Measurements from ENCODE around the gene SLC25A11. TPM values are rescaled to one million over a fixed set of nuclear protein-coding genes. Genes with fewer than 3 reads are reported as not detected.

SLC25A11 gene
- total RNA-seq, 4 donors from 2014 or later = 62.4 to 120 (median 83.9) TPM

GRCh38 chr17:4947411-4948165 lies 7.7 kb upstream of the SLC25A11 start:
- H3K4me1 ChIP-seq = peaks cover 29 to 58% (median 40%) of the 10 kb centered on the region in 4 donors
- 1% methylated on average over 49 of the region's 56 CpGs; no CpG with 5 or more reads in 1 of the 2 donors for WGBS, 2 donors (ENCODE audit: low coverage in 1 of 2)
- intact Hi-C loops (cut with DNase I; ENCODE audit: low total_unique reads) = no loop called here
- H3K27ac ChIP-seq = peak overlapping the region; percentile 95 to 100 (median 100)
- peak overlapping the region; percentile 52 to 100 (median 84) for H3K4me3 ChIP-seq
- H3K27me3 ChIP-seq = no peaks in the 10 kb centered on the region
- H3K9me3 ChIP-seq = no peaks in the 10 kb centered on the region
- peak; percentile 81 for DNase-seq
- H3K36me3 ChIP-seq = peaks cover 0 to 6% (median 0%) of the 10 kb centered on the region in 4 donors
- in situ Hi-C loops (cut with MboI; ENCODE audit: low pct_ligation_motif_present in 1 of 4, low pct_unique_long_range_greater_than_20kb in 1 of 4, low sequenced_read_pairs in 3 of 4) = no loop called here
- TF ChIP-seq POLR2AphosphoS5 (IDR thresholded peaks at IDR 0.05) (peak in 2 of 3 donors; percentile 3 to 4), EP300 (IDR thresholded peaks at IDR 0.05; ENCODE audit: low read depth) (no peak)

GRCh38 chr17:4947010-4947410 lies 7.2 kb upstream of the SLC25A11 start:
- WGBS, 2 donors (ENCODE audit: low coverage in 1 of 2) = 0% methylated on average over 7 of the region's 7 CpGs; no CpG with 5 or more reads in 1 of the 2 donors
- Histone ChIP-seq H3K9me3 (no peaks in the 10 kb centered on the region), H3K36me3 (peaks cover 0 to 6% (median 0%) of the 10 kb centered on the region in 4 donors), H3K27ac (peak overlapping the region; percentile 95 to 100 (median 100)), H3K4me3 (peak overlapping the region; percentile 52 to 100 (median 84)), H3K4me1 (peaks cover 30 to 63% (median 40%) of the 10 kb centered on the region in 4 donors), H3K27me3 (no peaks in the 10 kb centered on the region)
- intact Hi-C loops (cut with DNase I; ENCODE audit: low total_unique reads) = no loop called here
- DNase-seq = no peak
- no peak for TF ChIP-seq EP300 (IDR thresholded peaks at IDR 0.05; ENCODE audit: low read depth)
- TF ChIP-seq CTCF (IDR thresholded peaks at IDR 0.05) = no peak
- TF ChIP-seq POLR2A (IDR thresholded peaks at IDR 0.05) = no peak
- TF ChIP-seq POLR2AphosphoS5 (IDR thresholded peaks at IDR 0.05) = no peak
- in situ Hi-C loops (cut with MboI; ENCODE audit: low pct_ligation_motif_present in 1 of 4, low pct_unique_long_range_greater_than_20kb in 1 of 4, low sequenced_read_pairs in 3 of 4) = no loop called here

- WGBS, 2 donors (ENCODE audit: low coverage in 1 of 2) = 16 to 40% methylated on average over 4 to 16 of the region's 16 CpGs
- Histone ChIP-seq H3K36me3 (peaks cover 0 to 6% (median 0%) of the 10 kb centered on the region in 4 donors), H3K4me1 (peaks cover 36 to 69% (median 45%) of the 10 kb centered on the region in 4 donors), H3K9me3 (no peaks in the 10 kb centered on the region), H3K4me3 (peak overlapping the region; percentile 52 to 100 (median 84)), H3K27me3 (no peaks in the 10 kb centered on the region), H3K27ac (peak overlapping the region; percentile 95 to 100 (median 100))
- no peak for DNase-seq
- in situ Hi-C loops (cut with MboI; ENCODE audit: low pct_ligation_motif_present in 1 of 4, low pct_unique_long_range_greater_than_20kb in 1 of 4, low sequenced_read_pairs in 3 of 4) = no loop called here
- TF ChIP-seq POLR2A (IDR thresholded peaks at IDR 0.05) = peak; percentile 17
- TF ChIP-seq EP300 (IDR thresholded peaks at IDR 0.05; ENCODE audit: low read depth) = no peak
- TF ChIP-seq POLR2AphosphoS5 (IDR thresholded peaks at IDR 0.05) = no peak
- TF ChIP-seq CTCF (IDR thresholded peaks at IDR 0.05) = no peak
- intact Hi-C loops (cut with DNase I; ENCODE audit: low total_unique reads) = no loop called here
These were observed 6.6 kb upstream of the SLC25A11 start for GRCh38 chr17:4946312-4946976.

GRCh38 chr17:4945944-4946280 lies 6.1 kb upstream of the SLC25A11 start:
- Histone ChIP-seq H3K27me3 (no peaks in the 10 kb centered on the region), H3K4me3 (peak overlapping the region in 2 of 4 donors; percentile 77 to 92), H3K9me3 (no peaks in the 10 kb centered on the region), H3K27ac (peak overlapping the region; percentile 95 to 100 (median 100)), H3K4me1 (peaks cover 39 to 71% (median 47%) of the 10 kb centered on the region in 4 donors), H3K36me3 (peaks cover 0 to 6% (median 0%) of the 10 kb centered on the region in 4 donors)
- DNase-seq = no peak
- TF ChIP-seq EP300 (IDR thresholded peaks at IDR 0.05; ENCODE audit: low read depth) = no peak
- TF ChIP-seq POLR2AphosphoS5 (IDR thresholded peaks at IDR 0.05) = no peak
- TF ChIP-seq POLR2A (IDR thresholded peaks at IDR 0.05) = no peak
- TF ChIP-seq CTCF (IDR thresholded peaks at IDR 0.05) = no peak
- in situ Hi-C loops (cut with MboI; ENCODE audit: low pct_ligation_motif_present in 1 of 4, low pct_unique_long_range_greater_than_20kb in 1 of 4, low sequenced_read_pairs in 3 of 4) (no loop called here), intact Hi-C loops (cut with DNase I; ENCODE audit: low total_unique reads) (no loop called here)
- 0 to 23% methylated on average over 1 to 4 of the region's 4 CpGs for WGBS, 2 donors (ENCODE audit: low coverage in 1 of 2)

Data from transverse colon (tissue), 4 donors.